Skin of body (tissue), 2 donors: Measurements from ENCODE around the gene NATD1. TPM values are rescaled to one million over a fixed set of nuclear protein-coding genes. Genes with fewer than 3 reads are reported as not detected.

Source experiments
- DNase-seq: peaks from one replicate; lab custom pipeline; 2025; lab: John Stamatoyannopoulos, UW
- total RNA-seq: library from RNA; depleted of rRNA; stranded (reverse); fragments of >200 nt; gene quantifications from one replicate; pipeline ENCODE4 v1.2.3, GENCODE V29; 2014

NATD1 gene
- total RNA-seq, 1 donor from 2014 or later = 3.6 TPM

DNA sequence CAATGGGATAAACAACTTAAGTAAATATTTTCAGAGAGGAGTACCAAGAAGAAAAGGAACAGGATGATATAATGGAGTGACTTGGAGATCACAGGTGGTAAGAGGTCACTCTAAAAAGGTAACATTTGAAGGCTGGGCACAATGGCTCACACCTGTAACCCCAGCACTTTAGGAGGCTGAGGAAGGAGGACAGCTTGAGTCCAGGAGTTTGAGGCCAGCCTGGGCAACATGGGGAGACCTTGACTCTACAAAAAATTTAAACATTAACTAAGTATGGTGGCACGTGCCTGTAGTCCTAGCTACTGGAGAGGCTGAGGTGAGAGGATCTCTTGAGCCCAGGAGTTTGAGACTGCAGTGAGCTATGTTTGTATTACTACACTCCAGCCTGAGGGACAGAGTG is 35.9 kb downstream of the NATD1 start:
- DNase-seq = no peak

DNA sequence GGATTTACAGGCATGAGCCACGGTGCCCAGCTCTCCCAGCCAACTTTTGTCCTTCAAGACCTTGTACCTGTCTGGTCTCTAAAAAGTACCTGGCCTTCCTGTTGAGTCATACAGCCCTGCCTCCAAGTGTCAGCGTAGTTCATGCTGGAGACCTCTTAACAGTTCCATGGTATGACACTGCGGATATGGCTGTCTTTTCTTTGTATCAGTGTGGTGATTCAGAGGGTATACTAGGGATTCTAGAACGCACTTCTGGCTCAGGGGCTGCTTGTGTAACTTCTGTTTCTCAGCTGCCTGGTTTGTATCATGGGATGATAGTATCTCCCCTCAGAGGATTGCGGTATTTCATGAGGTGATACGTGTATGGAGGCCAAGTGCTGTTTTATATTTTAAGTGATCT is 37.3 kb downstream of the NATD1 start:
- no peak for DNase-seq

DNA sequence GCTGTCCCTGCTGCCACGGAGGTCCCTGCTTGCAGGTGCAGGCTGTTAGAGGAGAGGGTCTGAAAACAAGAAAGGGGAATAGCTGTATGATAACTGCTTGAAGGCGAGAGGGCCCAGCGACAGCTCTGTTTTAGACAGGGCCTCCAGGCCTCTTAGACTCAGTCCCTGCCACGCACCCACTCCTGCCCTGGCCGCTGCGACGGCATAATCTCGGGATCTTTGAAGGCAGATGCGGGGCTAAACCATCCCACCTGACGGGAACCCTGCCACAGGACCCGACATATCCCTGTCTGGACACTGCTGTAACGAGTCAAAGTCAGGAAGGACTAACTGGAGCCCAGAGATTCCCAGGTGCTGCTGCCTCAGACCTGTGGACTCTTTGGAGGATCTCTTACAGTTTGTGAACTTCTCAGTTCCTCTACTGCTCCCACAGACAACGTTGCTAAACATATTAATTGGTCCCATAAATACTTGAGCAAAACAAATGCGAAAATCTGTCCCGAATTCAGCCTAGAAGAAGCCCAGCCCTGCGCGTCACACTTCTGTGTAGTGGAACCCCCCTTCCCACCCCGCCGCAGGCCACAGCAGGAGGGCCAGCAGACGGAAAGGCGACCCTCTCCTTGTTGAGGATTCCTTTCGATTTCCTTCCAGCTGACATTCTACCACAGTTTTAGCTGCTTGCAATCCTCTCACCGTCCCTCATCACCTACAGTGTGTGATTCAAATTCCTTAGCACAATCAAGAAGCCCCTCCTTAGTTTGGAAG is 38.3 kb downstream of the NATD1 start:
- peak; percentile 70 for DNase-seq

DNA sequence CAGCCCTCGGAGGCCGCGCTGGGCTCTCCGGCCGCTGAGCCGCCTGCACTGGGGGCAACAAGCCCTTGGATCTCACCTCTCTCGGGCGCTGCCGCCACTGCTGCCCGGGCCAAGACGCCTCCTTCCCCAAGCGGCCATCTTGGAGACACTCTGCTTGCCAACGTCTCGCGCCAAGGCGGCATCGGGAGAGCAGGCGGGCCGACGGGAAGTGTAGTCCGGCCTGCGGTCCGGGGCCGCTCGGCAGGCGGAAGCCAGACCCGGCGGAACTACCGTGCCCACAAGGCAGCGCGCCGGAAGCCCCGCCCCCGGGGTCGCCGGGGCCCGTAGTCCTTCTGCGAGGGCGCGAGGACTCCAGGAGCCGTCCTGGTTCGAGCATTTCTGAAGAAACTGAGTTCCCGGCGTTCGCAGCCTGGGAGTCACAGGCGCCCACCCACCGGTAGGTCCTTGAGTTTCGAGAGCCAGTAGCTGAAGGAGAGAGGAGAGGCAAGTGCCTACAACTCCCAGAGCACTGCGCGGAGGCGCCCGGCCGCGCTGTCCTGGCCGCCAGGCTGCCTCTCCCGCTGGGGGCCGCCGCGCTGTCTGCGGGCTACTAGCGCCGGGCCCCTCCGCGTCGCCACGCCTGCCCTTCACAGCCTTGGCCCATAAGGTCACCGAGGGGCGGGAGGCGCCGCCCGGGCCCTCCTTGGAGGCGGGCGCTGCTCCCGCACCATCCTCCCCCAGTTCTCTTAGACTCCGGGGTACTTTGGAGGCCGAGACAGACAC is 39.0 kb downstream of the NATD1 start, which contains the start of gene TMEM11:
TMEM11 (minus strand) TSS at position 147 of the 762 bp plus-strand sequence; CDS start at position 138, 9 bp downstream.
- DNase-seq = peak; percentile 96

DNA sequence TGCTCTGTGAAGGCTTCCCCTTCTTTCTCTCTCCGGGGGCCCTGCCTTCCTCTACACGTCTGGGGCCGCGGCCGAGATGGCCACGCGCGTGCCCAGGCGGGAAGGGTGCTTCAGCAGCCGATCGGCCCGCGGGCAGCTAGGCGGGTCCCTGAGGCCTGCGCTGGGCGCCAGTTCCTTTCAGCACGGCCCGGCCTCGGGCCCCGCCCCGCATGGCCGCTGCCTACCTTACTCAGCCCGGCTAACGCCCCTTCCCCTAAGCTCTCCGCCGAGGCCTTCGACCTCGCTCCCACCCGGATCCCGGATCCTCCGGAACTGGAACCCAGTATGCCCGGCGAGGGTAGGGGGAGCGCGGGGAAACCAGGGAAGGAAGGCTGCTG is 39.6 kb downstream of the NATD1 start:
- DNase-seq = no peak

DNA sequence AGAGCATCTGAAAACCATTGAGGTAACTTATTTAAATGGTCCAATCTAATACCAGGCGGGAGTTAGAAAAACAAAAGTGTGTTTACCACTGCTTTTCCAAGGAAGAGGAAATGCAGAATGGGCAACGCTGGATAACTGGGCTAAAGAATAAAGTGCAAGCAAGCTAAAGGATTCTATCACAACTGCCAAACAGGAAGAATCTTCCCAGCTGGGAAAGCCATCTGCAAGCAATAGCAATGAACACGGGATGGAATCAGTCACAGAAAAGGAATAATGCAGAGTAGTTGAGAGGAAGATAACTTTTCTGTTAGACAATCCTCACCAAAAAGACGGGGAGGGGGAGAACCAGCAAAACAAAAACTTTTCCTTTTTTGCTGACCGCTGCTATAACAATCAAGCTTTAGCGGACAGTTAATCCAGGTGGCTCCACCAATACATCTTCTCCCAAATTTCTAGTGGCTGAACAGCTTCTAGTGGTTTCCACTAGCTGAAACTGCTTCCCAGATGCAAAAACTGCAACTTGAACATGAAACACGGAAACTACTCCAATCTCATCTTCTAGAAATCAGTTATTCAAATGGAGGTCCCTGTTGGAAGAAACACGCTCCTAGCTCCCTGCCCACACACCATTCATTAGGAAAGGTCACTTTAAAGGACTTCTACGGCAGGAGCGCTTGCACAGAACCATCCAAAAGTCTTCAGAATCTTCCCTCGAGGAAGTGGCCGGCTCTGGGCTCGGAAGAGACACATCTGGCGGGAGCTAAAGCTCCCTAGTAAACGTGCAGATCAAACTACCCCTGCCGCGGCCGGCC is 40.2 kb downstream of the NATD1 start:
- peak; percentile 16 for DNase-seq

DNA sequence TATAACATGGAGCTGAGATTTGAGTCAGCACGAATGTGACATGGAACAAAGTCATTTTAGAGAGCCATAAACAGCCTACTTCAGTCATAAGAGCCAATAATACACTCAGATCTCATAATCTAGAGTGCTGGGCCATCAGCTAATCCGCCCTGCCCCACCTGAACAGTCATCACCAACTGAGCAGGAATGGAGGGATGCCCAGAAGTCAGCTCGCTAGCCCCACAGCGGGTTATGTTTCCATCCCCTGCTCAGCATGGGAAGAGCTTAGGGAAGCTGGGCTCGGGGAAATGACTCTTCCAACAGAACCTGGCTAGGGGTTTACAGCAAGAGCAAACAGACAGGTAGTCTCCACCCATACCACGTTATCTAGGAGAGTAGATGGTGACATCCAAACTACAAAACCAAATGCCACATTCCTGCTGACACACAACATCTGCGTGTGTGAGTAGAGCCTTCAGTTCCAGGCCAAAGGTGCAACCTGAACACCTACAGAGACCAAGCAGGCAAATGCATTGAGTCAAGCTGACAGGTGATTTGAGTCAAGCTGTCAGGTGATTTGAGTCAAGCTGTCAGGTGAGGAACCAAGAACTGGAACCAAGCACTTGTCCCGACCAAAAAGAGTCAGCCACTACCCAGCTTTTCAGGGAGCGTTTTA is 41.3 kb downstream of the NATD1 start:
- DNase-seq = no peak

DNA sequence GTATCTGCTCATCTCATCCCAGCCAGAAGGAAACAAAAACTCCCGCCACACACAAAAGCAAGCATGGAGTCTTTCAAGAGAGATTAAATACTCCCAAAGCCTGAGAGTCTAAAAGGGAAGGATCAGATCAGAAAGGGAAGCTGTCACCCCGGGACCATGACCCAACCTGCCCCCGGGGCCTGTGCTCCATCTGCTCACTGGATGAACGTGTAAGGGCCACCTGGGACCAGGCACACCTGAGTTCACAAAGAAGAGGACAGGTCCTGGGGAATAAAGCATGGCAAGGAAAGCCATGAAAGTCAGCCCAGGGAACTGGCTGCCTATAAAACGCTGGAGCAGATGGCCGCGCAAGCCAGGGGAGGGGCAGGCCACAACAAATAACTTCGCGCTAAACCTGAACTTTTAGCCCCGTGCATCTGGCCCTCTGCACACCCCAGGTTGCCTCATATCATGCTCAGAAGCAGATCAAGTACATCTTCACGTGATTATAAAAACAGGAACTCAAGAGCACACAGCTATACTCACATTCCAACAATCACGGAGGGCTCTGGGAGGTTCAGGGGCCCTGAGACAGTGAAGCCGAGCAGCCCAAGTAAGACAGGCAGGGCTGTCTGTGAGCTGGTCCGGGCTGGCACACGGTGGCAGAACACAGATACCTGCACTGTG is 42.7 kb downstream of the NATD1 start:
- DNase-seq = no peak

DNA sequence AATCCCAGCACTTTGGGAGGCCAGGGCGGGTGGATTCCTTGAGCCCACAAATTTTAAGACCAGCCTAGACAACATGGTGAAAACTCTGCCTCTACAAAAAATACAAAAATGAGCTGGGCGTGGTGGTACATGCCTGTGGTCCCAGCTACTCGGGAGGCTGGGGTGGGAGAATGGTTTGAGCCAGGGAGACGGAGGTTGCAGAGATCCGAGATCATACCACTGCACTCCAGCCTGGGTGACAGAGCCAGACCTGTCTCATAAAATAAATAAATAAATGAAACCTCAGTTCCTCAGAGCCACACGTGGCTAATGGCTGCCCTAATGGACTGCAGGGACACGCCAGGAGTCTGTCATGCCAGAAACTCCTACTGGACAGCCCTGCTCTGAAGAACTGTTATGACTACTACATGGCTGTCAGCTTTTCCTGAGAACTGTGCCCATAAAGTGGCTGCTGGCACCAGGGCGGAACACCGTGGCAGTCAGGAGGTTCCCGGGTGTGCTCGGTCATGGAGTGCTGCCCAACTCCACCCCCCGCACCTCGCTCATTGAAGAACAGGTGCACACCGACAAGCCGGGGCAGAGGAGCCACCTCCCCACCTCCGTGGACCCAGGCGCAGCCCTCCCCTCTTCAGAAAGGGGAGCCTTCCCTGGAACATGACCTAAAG is 43.6 kb downstream of the NATD1 start:
- no peak for DNase-seq

DNA sequence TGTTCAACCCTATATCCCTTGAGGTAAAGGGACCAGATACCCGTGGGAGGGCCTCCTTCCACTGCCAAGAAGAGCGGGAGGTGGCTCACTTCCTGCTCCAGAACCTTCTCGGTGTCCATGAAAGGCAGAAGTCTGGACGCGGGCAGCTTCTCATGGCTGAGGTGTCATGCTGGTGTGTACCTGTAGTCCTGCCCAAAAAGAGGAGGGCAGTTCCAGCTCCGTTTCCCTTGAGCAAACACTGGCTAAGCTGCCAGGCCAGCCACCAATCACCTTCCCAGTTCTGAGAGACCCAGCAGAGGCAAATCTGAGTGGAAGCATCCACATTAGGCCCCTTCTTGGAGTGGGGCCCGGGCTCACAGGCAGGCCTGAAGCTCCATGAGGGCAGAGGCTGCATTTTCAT is 44.9 kb downstream of the NATD1 start:
- DNase-seq = no peak

DNA sequence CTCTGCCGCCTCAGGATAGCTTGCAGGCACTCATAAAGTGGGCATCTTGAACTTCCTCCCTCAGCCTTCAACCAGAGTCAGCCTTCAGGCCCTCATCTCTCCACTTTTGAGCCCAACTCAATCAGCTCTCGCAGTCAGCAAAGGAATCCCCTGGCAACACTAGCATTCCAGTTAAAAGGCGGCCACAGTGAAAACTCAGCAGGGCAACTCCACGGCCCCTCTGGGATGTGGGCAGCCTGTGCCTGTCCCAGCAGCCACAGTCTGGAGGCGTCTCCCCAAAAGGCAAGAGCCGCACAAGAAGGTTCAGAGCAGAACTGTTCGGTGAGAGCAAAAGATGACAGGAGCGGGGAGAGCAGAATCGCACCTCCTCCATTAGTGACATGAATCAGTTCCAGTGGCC is 48.3 kb downstream of the NATD1 start:
- no peak for DNase-seq

DNA sequence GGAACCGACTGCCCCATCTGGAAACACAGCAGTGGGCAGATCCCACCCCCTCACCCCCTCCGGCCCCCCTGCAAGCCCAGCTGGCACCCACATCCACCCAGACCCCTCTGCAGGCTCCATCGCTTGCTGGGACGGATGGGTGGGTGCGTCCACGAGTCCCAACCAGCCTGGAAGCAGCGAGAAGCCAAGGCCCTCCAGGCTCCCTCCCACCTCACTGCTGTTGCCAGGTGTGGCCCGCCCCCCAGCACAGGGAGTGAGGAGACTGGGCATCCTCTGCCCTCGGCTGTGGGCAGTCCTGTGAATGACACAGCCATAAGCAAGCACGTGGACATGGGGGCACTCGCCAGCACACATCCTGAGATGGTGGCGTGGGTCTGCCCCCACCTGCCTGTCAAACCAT is 50.7 kb downstream of the NATD1 start:
- DNase-seq = no peak

DNA sequence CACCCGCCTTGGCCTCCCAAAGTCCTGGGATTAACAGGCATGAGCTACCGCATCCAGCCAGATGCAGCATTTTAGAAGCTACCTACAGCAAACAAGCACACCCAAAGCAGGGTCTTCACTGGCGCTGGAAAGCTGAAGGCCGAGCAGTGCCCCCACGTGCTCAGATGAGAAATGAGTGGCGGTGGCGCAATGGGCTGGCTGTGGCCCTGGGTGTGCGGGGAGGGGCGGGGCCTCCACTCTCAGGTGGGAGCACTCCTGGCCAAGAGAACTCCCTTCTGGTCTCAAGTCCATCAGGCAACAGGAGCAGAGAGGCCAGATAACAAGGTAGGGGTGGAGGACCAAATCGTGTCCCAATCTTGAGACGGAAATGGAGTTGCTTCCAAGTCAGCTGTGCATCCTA is 51.3 kb downstream of the NATD1 start:
- DNase-seq = no peak

DNA sequence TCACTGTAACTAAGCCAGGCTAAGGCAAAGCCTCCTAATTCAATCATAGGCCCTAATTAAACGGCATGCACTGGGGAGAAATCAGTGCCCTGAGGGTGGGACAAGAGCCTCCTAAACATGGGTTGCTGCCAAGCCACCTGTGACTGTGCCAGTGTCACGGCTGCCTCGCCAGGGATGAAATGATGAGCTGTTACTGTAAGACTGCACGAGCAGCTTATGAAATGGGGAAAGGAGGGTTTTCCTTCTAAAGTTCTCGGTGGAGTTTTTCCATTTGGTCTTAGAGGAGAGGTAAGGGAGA is 52.0 kb downstream of the NATD1 start:
- DNase-seq = no peak

DNA sequence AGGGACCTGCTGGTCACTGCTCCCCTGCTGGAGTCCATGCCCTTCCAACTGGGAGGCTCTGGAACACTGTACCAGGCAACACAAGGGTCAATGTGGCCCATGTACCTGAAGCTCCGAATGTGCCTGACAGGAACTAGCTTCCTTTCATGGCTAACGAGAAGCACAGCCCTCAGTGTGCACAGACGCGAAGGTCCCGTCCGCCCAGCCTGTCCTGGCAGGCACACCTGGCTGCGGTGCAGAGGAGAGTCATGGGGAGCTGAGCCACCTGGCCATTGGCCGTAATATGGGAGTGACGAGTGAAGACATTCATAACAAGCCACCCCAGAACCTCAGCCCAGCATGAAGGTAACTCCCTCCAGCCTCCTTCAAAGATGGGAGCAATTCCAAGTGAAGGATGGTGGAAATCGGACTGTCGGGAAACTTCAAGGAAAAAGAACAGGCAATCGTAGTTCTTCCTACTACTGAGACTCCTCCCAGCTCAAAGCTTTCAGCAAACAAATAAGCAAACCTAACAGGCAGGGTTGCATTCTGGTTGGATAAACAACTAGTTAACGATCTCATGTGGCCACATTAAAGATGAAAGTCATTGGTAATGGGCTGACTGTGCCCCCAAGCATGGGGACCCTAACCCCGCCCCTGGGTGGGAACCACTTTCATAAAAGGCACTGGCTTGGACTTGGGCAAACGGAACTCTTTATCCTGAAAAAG is 52.5 kb downstream of the NATD1 start:
- no peak for DNase-seq

DNA sequence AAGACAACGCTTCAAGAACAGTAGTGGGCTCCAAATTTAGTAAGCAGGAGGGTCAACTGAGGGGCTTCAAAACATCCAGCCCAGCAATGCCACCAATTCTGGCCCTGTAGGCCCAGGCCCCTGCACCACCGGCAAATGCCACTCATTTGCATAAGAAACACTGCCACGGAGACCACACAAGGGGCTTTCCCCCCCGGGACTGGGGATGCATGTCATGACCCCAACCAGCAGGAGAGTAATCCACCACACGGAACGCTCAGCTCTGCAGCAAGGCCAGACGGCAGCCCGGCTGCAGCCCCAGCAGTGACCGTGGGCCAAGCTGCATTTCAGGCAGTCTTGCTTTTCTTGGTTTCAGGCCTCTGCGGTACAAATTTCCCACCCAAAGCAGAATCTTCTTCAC is 53.4 kb downstream of the NATD1 start:
- DNase-seq = no peak

DNA sequence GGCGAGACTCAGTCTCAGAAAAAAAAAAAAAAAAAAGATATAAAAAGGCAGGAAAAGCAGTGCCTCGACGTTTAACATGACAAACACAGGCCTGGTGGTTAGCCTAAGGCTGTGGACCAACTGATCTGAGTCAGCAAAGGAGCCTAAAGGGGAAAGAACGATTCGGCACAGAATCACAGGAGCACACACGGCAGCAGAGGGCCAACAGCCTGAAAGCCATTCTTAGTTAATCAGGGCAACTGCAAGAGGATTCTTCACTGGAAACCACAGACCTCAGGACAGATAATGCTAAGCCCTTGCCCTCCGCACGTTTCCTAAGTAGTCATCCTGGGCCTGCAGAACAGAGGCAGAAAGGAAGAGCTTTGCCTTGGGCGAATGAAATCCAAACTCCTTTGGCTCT is 53.9 kb downstream of the NATD1 start:
- no peak for DNase-seq

DNA sequence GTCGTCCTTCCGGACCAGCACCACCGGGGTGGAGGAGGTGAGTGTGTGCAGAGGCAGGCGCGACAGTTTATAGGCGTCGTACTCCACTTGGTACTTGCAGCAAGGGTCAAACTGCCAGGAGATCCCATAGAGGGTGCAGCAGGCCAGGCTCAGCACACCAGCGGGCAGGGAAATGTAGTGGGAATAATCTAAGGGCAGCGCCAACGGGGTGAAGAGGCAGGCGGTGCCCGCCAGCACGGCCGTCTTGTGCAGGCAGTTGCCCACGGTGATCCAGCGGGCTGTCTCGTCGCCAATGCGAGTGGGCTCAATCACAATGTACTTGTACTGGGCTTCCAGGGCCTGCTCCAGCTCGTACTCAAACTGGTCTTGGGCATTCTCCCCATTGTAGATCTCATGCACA is 54.8 kb downstream of the NATD1 start:
- no peak for DNase-seq

DNA sequence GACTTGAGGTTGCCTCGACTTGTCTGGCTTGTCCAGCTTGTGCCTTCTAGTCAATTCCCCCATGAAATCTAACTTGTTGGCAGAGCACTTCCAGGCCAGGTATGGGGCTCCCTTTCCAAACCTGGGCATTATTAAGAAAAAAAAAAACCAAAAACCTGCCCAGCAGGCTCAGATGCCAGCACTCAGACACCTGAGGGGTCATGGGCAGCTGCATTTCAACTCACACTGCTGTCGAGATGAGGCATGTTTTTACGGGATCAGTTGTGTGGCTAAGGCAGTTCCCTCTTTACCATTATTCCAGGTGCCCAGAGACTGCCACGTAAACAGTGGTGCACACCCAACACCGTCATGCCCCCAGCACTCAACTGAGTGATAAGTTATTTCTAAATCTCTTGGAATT is 57.1 kb downstream of the NATD1 start:
- no peak for DNase-seq

DNA sequence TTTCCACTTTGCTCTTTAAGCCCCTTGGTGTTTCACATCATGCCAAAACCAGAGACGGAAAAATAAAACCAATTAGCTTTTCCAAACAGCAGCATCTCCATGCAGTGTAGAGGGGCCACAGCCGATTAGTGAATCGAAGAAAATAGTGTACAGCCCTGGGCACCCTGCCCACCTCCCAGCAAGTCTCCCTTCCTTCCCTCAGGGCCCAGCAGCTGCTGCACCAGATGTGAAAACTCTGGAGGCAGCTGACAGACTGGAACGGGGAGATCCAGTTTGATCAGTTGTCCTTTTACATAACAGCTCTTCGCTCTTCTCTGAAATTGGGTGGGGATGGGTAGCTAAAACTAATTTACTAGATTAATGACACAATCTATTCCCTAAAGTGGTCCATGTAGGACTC is 58.5 kb downstream of the NATD1 start:
- DNase-seq = peak; percentile 86
